A549 (cell line): ENCODE results near the gene REXO5.

Experiments used
- CBX8 ChIP-seq: fragments of 200-600 bp; sonication (generic); IDR thresholded peaks from 2 replicates; pipeline ENCODE4 v1.6.1; 2016
- JUN ChIP-seq, 2 experiments: fragments of >200 bp; sonication (Bioruptor Twin); formaldehyde crosslinking; IDR thresholded peaks; 2 replicates in 1 of 2; 3 replicates in 1 of 2; pipeline ENCODE4 v1.6.1; 2016 to 2017
- TF ChIP-seq, protein P1 (sequence below): fragments of >200 bp; sonication (Bioruptor Twin); formaldehyde crosslinking; IDR thresholded peaks from 3 replicates; pipeline ENCODE4 v1.5.1; 2016

DNA sequence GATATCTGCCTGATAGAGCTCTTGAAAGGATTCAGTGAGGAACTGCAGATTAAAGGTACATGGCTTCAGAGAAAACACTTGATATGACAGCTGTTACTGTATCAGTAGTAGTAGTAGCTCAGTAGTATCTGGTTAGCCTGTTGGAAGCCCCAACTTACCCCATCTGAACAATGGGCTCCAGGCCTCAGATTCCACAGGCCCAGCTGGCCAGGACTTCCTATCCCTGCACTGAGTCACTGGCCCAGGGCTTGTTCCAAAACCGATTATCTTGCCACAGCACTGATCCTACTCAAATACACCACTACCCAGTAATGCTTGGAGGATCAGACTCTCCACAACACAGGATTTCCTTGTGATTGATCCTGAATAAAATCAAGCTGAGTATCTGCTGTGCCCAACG, 61.3 kb downstream of the REXO5 start:
- TF ChIP-seq JUN (IDR thresholded peaks at IDR 0.05) = no peak
- TF ChIP-seq CBX8 = no peak
- TF ChIP-seq, protein P1, sequence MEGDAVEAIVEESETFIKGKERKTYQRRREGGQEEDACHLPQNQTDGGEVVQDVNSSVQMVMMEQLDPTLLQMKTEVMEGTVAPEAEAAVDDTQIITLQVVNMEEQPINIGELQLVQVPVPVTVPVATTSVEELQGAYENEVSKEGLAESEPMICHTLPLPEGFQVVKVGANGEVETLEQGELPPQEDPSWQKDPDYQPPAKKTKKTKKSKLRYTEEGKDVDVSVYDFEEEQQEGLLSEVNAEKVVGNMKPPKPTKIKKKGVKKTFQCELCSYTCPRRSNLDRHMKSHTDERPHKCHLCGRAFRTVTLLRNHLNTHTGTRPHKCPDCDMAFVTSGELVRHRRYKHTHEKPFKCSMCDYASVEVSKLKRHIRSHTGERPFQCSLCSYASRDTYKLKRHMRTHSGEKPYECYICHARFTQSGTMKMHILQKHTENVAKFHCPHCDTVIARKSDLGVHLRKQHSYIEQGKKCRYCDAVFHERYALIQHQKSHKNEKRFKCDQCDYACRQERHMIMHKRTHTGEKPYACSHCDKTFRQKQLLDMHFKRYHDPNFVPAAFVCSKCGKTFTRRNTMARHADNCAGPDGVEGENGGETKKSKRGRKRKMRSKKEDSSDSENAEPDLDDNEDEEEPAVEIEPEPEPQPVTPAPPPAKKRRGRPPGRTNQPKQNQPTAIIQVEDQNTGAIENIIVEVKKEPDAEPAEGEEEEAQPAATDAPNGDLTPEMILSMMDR = no peak
